COLO668 (cell line): ENCODE measurements around the gene MBD5.
"Not testable (repeated sequence)": the region's sequence is repeated elsewhere in the genome, so short reads cannot be mapped to it uniquely, and the experiment has no call there.

Experiments used
- DNase-seq: peaks from one replicate; lab custom pipeline; 2025; ENCODE audit not compliant: unreplicated experiment; lab: John Stamatoyannopoulos, UW

Gene MBD5

DNA sequence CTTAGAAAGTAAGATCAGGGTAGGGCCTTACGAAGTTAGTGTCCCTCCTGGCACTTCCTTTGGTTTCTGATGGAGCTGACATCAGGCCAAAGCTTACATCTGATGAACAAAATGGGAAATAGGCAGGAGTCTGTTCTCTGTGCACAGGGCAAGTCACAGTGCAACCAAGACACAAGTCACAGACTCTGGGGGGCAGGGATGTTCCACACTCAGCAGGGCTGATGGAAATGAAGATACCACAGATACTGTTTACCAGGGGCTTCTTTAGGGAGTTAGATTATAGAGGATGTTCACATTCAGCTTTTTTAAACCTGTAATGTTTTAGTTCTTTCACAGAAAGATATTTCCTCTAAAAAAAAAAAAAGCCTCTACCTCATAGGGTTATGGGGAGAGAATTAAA is 517.5 kb downstream of the MBD5 start:
- no peak for DNase-seq

DNA sequence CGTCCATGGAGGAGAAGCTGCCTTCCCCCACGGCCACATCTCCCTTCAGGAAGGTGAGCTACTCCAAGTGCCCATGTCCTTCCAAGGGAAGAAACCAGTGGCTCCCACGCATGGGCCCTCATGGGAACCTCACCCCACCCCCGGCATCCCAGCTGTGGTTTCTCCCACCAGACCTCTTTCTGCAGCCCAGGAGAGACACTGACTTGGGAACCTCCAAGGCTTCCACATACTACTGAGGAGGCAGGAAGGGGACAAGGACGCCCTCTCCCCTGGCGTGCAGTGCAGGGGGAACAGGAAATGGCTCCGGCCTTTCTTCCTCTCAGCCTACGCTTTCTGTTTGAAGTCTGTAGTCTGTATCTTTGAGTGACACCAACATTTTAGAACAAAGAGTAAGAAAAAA is 519.1 kb downstream of the MBD5 start:
- no peak for DNase-seq

DNA sequence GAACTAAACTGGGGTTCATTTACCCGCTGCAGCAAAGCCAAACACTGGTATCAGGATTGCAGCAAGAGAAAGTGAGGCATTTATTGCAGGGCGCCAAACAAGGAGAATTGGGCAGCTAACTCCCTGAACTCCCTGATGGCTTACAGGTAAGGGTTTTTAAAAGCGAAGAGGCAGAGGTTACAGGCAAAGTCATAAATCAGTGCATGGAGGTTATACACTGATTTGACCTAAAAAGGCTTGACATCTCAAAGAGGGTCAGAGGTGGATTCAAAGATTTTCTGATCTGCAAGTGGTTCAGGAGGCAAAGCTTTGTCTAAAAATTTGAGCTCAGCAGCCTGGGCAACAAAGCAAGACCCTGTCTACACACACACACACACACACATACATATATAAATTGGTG is 520.9 kb downstream of the MBD5 start:
- DNase-seq, result no peak

DNA sequence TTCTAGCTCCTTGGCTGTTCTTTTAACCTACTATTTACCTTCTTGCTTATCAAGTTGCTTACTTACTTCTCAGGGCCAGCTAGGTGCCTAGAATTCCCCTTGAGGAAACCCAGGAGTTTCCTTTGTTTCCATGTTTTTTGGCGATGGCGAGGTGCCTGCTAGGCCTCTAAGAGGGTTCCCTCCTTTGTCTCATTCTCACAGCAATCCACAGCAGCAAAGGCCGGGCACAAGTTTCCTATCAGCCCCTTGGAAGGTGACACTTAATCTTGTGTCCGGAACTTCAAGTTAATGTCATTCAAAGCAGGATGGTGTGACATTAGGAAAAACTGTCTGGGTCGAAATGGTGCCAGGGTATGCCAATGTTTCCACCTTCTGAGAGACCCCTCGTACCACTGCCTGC is 521.7 kb downstream of the MBD5 start:
- no peak for DNase-seq

DNA sequence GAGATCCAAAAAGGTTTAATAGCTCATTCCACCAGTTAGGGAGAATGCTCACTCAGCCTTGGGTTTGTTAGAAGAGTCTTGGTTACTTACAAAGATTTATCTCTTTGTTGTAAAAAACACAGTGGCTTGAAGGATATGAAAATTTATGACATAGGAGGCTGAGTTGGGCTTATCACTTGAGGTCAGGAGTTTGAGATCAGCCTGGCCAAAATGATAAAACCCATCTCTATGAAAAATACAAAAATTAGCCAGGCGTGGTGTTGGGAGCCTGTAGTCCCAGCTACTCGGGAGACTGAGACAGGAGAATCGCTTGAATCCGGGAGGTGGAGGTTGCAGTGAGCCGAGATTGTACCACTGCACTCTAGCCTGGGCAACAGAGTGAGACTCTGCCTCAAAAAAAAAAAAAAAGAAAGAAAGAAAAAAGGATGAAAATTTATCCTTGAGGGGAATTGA is 522.2 kb downstream of the MBD5 start:
- DNase-seq, result not testable (repeated sequence)

DNA sequence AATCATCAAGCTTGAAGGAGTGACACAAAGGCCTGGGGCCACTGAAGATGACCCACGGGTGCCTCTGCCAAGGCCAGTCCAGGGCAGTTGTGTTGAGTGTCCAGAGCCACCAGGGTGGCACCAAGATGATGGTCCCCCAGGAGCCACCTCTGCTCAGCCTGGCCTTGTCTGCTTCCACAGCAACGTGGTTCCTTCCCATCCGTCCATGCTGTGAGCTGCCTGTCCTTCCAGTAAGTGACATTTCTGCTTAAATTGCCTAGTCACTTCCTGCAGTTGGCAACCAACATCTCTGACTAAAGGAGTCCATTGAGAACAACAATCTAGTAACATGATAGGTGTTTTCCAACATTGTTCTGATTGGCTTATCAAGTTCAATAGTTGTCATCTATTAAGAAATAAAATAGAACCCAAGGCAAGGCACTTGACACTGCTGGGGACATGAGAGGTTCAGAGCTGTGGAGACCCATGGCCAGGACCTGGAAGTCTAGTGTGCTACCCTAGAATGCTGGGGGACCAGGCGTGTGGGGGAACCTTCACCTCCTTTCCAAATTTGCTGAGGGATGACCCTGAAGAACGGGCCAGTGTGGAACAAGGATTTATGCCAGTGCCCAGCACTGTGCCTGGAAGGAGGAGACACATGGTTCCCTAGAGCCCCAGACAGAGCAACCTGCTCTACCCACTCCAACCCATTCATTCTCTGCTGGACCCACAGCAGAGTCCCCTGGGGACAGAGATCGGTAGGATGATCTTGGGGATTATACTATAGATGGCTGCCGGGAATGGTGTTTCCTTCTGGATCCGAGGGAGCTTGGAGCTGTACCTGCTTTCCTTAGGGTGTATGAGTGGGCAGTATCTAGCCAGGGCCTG is 524.7 kb downstream of the MBD5 start:
- DNase-seq, result no peak

DNA sequence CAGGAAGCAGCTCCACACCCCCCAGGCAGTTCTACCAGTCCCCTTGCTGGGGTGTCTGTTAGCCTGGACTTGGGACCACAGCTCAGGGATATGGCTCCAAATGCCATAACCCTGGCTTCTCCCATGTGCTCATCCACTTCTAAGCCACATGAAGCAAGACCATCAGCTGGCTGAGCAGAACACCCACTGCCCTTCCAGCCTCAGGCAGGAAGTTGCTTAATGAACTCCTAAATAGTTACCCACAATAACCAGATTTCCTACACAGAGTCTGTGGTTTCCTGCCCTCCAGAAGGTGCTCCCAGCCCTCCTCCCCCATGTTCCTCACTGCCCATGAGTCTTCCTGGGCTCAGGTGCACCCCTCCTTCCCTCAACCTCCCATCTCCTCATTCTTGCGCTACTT is 525.4 kb downstream of the MBD5 start:
- no peak for DNase-seq

DNA sequence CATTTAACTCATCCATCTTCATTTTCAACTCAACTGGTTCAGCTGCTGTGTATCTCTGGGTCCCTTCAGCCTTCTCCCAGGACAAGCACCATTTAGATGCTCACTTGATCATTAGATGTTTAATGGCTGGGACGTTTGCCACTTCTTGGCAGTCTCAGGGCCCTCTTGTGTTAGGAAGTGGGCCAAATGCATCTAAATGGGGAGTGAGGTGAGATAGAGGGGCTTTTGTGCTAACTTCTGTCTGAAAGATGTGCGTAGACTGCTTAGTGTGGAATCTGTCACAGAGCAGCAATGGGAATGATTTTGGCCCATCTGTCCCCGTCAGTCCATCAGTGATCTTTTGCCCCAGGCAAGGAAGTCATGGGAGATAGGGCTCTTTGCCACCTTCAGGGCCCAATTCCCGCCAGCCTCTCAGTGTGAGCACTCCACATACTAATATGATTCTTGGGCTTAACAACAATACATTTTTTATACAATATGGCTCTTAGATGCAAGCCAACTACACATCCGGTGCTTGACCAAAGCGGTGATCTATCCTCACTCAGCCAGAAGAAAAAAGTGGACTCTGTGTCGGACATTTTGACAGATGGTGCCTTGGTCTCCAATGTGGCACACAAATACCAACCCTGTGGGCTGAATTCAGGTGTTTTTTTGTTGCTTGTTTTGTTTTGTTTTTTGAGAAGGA is 528.0 kb downstream of the MBD5 start:
- DNase-seq, result no peak

DNA sequence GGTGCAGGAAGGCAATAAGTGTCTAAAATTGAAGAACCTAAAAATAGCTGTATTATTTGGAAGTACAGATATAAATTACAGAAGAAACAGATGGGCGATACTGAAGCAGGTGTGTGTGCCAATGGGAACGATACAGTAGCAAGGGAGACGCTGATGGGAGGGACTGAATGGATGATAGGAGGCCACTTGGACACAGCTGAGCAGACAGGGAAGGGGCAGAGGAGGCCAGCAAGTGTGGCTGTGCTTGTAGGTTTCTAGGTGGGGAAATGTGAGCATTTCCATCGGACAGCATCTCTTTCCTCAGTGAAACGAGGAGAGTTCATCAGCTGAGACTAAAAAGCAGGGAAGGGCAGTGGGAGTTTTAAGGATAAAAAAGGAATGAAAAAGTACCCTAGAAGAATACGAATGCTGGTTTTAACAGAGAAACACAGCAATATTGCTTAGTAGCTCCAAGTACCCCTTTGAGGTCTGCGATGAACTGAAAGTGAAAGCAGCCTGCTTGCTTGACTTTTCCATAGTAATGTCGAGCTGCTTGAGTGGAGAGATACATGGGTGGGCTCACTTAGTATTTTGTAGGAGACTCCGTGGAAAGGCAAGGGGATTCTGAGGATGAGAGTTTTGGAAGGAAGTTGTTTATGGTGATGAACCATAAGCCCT is 531.9 kb downstream of the MBD5 start:
- DNase-seq, result peak; percentile 50

DNA sequence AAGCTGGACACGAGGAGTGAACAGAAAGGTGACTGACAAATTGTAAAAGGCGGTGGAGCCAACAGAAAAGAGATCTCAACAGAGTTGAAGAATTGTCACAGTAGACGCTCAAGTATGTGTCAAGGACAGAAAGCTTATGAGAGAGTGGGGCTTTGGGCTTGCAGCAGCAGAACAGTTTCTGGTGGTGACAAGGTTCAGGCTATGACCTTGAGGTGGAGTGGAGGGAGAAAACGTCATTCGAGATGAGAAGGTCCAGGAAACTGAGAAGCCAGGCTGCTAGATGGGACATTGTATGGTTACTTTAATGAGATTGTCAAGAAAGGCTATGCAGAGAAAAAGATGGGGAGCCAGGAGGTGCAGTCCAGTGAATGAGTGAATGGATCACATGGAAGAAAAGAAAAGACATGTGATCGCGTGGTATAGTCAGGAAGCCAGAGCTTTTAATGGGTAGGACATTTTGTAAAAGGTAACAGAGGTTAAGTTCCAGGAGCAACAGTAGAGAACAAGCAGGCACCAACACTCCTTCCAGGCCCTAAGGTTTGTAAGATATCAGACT is 532.5 kb downstream of the MBD5 start:
- no peak for DNase-seq

DNA sequence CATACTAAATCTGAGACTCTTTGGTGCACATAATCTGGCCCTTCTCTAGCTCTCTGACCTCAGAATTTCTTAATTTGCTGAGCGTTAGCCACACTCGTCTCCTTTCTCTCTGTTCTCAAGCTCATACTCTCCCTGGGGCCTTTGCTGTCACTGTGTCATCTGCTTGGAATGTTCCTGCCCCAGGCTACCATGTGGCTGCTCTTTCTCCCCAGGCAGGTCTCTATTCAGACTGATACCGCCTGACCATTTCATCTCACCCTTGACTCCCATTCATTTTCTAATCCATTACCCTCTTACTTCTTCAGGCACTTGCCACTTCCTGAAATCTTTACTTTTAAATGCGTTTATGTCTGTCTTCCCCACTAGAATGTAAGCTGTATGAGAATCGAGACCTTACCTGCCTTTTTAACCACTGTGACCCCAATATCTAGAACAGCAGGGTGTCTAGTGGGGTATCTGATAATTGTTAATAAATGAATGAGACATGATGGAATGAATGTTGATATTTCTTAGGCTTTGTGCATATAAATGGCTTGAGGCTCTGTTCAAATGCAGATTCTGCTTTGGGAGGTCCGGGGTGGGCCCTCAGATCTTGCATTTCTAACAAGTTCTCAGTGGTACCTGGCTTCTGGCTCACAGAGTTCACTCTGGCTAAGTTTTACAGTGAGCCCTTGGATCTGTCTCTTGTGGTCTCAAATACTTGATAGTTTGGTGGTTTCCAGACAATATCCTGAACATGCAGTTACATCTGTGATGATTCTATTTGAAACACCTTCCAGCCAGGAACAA is 533.8 kb downstream of the MBD5 start:
- DNase-seq, result no peak

DNA sequence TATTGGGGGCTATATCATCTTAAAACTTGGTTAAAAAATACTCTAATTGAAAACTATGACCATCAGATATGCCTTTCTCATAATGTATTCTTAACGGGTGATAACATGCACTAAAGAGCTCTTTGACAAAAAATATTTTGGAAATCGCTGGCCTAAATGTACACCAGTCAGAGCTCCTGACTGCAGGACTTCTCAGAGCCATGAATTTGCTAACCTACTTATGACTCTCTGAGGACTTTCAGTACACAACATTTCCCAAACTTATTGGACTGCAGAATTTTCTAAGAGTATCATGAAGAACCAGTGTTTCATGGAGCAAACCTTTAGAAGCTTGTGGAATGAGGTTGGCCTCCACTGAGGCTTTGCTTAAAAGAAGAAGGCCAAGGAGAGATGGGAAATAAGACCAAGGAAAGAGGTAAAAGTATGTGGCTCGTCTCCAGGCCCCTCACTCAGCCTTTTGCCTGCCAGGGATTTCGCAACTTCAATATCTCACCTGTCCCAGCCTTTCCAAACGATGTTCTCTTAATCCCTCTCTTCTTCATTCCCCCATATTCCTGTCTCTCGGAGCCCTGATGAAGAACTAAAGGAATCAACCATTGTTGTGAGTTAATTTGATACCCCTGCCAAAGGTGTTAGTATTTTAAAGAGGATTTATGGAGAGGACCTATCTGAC is 534.9 kb downstream of the MBD5 start:
- DNase-seq, result no peak

DNA sequence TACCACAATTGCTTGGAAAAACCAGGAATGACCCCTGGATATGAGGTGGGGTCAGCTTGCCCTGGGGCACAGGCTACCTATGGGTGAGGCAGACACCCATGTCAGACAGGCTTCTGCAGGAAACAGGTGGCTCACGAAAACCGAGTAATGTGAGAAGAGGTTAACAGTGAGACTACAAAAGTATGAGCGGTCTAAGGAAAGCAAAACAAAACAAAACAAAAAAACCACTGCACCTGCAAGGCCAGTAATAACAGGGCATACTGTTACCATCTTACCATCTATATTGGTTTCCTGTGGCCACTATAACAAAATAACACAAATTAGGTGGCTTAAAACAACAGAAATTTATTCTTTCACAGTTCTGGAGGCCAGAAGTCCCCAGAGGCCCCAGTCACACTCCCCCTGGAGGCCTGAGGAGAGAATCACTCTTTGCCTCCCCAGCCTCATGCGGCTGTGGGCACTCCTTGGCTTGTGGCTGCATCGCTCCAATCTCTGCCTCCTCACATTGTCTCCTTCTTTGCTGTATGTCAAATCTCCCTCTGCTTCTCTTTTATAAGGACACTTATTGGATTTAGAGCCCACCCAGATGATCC is 537.0 kb downstream of the MBD5 start:
- peak; percentile 18 for DNase-seq

DNA sequence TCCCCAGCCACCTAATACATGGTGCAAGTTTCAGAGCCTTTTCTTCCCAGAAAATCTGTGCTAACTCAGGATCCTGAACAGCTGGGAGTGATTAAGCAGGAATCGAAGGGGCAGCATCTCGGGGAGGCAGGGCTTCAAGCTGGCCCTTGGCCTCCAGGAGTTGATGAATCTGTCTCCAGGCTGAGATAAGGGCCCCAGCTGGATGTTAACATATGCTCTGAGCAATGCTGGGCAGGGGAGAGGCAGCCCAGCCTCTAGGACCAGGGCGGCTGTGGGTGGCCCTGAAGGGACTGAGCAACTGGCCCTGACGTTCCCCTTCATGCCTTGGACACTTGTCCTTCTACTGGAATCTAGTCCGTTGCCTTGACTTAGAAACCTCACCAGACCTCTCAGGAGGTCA is 539.6 kb downstream of the MBD5 start:
- DNase-seq, result no peak

DNA sequence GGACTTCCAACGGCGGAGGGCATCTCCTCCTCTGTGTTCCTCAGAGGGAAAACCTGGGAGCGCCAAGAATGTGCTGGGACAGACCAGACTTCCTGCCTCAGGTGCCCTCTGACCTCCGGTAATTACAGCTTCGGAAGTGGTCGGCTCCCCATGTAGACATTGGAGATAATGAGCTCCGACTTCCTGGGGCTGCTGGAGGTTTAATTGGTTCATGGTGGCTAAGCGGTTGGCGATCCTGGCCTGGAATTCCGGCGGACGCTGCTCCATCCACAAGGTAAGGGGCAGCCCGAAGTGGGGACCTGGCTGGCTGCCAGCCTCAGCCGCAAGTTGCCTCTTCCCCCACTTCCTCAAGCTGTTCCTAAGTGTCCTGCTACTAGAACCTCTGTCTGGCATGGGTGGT is 540.5 kb downstream of the MBD5 start:
- DNase-seq, result no peak

DNA sequence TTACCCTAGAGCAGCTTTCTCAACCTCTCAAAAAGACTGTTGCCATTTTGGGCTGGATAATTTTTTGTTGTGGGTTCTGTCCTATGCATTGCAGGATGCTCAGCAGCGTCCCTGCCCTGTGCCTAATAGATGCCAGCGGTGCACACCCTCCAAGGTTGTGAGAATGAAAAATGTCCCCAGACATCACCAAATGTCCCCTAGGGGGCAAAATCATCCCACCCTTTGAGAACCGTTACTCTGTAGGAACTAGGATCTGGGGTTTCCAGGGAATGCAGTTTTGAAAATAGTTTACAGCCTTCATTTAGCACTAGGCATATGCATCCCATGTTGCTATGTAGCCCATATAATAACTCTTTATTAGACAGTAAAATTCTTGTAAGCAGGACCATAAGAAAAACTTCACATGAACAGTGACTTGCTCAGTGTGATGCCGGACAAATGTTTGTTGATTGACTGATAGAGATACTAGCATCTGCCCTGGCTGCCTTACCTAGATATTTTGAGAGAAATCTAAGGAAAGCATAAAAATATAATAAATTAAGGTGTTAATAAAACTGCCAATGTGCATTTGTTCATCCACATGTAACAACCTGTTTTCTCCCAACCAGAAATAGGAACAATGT is 544.5 kb downstream of the MBD5 start:
- DNase-seq, result peak; percentile 12
